Ishikawa (cell line): ENCODE results near the gene TPRG1L.

Experiments used
- EP300 ChIP-seq: IDR thresholded peaks from 2 replicates; pipeline ENCODE4 v1.6.1; 2012; ENCODE audit warnings: borderline replicate concordance
- USF1 ChIP-seq: IDR thresholded peaks from 2 replicates; pipeline ENCODE4 v1.6.1; 2012

DNA sequence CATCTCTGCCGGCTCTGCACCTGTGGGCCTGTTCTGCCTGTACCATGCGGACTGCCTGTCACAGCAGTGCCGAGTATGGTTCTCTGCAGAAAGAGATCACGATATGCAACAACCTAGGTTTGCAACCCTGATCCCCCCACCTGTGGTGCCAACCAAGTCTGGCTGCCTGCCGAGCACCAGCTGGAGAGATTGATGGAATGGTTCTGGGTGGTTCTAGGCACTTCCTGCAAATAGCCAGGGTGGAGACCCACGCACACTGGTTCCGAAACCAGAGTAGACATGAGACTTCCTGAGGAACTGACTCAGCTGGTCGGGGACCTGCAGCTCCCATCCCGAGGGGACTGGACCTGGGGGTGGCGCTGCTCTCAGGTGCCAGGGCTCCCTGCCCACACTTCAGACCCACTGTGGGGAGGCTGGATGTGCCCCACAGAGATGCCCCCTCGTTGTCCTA, 5.4 kb downstream of the TPRG1L start:
- TF ChIP-seq USF1 (no peak), EP300 (no peak)
